ENCODE measurements around the gene ABTB2.

GRCh38 chr11:34343686-34344085 lies 14.1 kb downstream of the ABTB2 start:
- TF ChIP-seq CTCF (IDR thresholded peaks at IDR 0.05) = no peak
- no peak for TF ChIP-seq EP300 (IDR thresholded peaks at IDR 0.05)
- no peak for TF ChIP-seq POLR2A (IDR thresholded peaks at IDR 0.05)

All from tibial nerve (tissue), 4 donors.